HG02610 (cell line): ENCODE measurements around the gene GRIA1.
"Not testable (repeated sequence)": the region's sequence is repeated elsewhere in the genome, so short reads cannot be mapped to it uniquely, and the experiment has no call there.

ENCODE experiments used
- ATAC-seq: cut with Tn5 transposase; IDR thresholded peaks from one replicate; pipeline ENCODE4 v1.9.1; 2021; ENCODE audit warnings: mild to moderate bottlenecking, moderate library complexity; ENCODE audit not compliant: unreplicated experiment

The GRIA1 gene

DNA sequence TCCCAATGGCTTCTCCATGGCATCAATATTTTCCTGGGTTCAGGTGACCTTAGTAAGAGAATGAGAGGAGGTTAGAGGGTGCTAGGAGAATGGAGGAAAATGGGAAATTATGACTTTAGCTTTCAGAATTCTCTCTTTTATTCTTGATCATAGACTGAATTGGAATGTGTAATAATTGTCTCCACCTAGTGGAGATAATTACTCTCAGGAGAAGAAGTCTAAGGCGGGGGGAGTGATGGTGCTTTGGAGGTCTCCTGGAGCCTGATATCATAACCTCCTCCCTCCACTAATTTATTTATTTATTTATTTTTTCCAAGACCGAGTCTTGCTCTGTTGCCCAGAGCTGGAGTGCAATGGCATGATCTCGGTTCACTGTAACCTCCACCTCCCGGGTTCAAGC, 221.3 kb downstream of the GRIA1 start:
- ATAC-seq = no peak

DNA sequence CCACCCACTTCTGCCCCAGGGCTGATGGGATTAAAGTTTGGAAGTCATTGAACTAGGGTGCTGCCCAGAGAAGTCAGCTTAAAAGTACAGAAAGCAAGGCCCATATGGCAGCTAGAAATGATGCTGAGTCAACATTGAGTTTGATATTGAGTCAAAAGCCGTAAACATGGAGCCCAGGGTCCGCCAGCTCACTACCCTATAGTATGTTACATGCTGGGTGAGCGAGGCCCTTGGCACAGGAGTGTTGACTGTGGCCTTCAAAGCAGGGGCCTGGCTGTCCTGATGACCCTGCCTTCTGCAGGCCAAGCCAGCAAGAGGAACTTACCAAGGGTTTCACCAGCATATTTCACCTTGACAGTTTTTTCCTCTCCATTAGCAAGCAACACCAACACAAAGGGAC, 222.5 kb downstream of the GRIA1 start:
- ATAC-seq = no peak

DNA sequence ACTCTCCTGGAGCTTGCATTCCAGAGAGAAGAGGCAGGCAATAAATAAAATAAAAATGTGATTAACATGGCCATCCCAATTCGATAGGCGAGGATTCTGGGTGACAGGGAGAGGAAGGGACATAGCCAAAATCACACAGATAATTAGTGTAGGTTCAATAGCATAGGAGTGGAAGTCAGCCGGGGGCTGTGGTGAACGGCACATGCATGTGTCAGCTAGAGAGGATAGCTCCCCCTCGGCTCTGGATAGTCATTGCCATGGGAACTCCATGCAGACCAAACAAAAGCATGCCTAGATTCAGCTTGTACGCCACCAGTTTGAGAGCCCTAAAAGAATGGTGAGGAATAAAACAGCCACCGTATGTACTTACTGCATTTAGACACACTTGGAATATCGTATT, 223.5 kb downstream of the GRIA1 start:
- no peak for ATAC-seq

DNA sequence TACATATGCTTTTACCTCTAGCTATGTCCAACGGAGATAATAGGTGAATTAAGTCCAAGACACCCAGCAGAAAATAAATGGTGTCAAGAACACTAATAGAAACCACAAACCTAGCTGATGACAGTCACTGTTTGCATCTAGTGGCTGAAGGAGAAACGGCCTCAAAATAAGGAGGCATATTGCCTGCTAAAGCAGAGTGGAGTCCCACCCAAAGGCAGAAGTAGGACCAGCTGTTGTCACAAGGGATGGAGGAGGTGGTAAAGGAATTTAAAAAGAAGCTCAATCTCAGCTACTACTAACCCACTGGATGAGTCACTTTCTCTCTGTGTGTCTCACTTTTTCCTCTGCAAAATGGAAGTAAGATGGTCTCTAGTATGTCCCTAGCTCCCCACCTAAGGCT, 224.3 kb downstream of the GRIA1 start:
- ATAC-seq = no peak

DNA sequence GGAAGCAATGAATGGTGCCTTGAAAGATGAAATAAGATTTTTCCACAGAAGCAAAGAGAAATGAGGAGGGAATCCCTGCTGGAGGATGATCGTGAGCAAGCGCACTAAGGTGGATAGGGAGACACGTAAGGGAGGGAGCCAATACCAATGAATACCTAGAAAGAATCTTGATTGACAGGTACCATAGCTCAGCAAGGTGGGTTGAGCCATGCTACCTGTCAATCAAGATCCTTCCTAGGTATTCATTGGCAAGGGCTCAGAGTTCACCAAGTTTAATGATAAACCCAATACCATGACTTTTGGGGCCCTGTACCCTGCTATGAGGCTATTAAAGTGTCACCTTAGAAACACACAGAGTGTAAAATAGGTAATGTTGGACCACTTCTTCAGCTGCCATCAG, 226.8 kb downstream of the GRIA1 start:
- no peak for ATAC-seq

DNA sequence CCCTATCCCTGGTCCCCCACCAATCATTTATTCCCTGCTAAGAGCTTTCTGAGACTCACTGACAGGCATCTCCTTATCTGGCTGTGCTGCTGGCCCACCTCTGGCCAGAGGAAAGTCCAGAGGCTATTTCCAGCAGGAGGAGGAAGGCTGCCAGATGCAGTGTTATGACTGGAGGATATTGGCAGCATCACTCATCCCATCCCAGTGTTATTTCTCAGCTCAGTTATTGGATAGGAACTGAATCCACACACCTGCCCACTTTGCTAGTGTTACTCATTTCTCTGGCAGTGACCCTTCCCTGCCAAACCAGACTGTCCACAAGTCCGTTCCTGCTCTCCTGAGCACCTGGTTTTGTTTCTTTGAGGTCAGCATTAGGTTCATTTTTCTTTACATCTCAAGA, 228.2 kb downstream of the GRIA1 start:
- no peak for ATAC-seq

DNA sequence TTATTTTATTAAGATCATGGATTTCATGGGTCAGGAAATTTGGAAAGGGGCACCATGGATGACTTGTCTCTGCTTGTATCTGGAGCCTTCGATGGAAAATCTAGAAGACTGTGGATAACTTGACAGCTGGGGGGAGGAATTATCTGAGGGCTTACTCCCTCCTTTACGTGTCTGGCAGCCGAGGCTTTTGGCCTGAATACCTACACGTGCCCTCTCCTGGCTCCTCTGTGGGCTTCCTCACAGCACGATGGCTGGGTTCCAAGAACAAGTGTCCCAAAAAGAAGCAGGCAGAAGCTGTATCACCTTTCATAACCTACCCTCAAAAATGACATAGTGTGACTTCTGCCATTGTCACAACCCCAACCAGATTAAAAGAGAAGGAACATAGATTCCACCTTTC, 228.9 kb downstream of the GRIA1 start:
- no peak for ATAC-seq

DNA sequence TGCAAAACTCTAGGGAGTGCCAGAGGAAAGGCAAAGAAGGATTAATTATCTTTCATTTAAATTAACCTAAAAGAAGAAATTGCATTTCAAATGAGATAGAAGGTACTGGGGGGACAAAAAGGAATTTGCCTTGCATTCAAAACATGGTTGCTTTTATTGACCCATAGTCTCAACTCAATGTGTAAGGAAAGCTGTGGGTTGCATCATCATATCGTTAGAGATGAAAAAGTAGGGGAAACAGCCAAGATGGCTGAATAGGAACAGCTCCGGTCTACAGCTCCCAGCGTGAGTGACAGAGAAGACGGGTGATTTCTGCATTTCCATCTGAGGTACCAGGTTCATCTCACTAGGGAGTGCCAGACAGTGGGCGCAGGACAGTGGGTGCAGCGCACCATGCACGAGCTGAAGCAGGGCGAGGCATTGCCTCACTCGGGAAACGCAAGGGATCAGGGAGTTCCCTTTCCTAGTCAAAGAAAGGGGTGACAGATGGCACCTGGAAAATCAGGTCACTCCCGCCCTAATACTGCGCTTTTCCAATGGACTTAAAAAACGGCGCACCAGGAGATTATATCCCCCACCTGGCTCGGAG, 232.6 kb downstream of the GRIA1 start:
- ATAC-seq = not testable (repeated sequence)

DNA sequence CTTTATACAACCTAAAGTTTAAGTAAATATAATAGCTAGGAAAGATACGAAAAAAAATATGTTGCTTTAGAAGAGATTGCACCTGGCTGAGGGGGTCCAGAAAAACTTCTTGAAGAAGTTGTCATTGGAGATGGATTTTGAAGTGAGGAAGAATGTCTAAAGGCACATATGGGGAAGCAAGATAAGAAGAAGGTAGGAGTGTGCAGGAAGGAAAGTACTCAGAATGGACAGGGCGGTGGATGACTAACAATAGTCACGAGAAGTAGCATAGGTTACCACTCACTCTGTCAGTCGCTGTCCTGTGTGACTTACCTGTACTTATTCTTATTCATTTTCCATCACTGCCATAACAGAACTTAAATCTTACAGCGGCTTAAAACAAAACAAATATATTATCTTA, 251.6 kb downstream of the GRIA1 start:
- no peak for ATAC-seq

DNA sequence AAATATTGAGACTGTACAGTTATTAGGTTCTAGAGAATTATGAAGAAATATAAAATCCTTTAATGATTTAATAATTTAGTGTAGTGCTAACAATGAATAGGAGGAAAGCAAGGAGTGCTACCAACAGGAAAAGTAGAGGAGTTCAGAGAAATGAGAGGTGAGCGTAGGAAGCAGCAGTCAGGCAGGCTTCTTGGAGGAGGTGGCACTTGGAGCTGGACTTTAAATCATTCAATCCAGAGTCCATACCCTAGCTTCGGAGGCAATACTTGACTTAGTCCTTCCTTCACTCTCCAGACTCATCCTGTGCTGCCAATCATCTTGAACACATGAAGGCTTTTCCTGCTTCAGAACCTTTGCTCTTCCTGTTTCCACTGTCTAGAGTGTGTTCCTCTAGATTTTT, 254.3 kb downstream of the GRIA1 start:
- no peak for ATAC-seq

DNA sequence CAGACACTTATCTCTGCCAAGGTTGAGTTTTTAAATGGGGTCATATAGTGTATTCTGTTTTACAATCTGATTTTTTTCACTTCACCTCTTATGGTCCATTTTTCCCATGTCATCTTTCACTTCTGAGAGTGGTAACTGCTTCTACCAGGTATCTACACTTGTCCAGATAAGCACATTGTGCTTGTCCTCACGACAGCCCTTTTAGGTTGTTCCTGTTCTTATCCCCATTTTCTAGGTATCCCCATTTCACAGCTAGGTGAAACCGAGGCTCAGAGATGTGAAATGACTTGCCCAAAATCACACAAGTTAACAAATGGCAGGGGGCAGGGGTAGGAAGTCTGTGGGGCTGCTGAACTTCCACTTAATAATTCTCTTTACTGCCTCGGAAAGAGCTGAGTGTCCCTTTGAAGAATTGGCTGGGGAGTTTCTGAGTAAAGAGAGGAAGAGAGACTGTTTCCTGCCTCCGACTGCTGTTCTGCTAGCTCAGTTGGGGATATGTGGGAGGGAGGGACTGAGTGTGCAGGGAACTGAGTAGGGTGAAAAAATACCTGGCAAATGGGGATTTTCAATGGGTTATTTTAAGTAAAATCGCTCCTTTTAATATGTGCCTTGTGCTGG, 255.4 kb downstream of the GRIA1 start:
- ATAC-seq = peak; percentile 39

DNA sequence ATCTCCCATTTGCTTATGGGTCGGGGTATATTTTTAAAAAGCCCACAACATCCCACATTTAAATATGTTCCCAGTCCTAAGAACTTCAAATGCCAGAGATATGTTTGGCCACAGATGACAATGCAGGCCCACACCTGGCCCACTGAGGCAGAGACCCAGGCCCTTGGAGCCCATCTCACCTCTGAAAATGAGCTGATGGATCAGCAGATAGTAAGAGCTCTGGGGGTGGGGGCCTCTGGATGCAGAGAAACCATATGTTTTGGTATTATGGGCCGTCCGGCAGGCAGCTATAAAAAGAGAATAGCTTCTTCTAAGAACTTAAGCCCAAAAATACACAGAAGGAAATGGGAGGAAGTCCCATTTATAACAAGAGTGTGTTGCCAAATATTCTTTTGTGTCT, 256.0 kb downstream of the GRIA1 start:
- ATAC-seq = no peak

DNA sequence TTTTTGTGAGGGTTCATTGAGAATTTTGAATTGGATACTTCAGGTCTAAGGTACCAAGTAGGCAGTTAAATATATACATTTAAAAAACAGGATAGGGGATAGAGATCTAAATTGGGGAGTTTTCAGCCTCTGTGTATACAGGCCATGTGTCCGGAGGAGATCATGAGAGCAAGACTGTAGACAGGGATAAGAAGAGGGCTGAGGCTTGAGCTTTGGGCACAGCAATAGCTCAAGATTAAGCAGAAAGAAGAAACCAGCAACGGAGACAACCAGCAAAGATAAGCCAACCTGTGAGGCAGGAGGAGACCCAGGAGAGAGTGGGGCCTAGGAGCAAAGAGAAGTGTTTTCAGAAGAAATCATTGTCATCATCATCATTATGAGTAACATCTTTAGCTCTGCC, 258.4 kb downstream of the GRIA1 start:
- no peak for ATAC-seq

DNA sequence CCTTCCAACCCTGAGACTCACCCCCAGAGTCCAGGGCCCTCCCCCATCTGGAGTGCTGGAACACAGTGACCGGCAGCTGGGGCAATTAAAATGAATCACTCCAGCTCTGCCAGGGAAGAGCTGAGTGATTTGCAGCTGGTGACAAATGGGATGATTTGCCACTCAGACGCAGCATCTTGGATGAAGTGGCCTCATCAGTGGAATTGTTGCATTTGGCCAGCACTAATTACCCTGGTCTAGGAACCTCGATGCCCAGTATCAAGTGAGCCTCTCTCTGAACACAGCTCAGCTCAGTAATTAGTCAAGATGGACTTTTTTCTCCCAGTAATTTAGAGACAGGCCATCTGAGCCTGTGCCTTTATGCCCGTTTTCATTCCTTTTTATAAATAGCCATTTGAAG, 259.5 kb downstream of the GRIA1 start:
- no peak for ATAC-seq

DNA sequence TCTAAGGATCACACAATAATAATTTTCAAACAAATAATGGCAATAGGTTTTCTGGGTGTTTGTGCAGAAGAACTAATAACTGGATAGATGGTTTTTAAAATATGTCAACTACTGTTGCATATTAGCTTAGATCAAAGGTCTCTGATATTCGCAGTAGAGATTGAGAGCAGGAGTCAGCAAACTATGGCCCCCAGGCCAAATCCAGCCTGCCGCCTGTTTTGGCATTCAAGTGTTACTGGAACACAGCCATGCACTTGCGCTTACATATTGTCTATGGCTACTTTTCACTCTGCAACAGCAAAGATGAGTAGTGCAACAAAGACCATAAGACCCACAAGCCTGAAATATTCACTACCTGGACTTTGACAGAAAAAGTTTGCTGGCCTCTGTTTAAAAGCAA, 260.8 kb downstream of the GRIA1 start:
- no peak for ATAC-seq

DNA sequence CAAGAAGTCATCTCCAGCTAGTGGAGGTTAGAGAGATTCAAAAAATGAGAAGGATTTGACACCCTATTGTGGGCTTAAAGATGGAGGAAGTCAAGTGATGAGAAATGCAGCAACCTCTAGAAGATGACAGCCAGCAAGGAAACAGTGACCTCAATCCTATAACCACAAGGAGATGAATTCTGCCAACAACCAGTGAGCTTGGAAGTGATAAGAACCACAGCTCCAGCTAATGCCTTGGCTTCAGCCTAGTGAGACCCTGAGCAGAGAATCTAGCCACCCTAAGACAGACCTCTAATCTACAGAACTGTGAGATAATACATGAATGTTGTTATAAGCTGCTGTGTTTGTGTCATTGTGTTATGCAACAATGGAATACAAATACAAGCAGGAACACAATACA, 262.4 kb downstream of the GRIA1 start:
- no peak for ATAC-seq

DNA sequence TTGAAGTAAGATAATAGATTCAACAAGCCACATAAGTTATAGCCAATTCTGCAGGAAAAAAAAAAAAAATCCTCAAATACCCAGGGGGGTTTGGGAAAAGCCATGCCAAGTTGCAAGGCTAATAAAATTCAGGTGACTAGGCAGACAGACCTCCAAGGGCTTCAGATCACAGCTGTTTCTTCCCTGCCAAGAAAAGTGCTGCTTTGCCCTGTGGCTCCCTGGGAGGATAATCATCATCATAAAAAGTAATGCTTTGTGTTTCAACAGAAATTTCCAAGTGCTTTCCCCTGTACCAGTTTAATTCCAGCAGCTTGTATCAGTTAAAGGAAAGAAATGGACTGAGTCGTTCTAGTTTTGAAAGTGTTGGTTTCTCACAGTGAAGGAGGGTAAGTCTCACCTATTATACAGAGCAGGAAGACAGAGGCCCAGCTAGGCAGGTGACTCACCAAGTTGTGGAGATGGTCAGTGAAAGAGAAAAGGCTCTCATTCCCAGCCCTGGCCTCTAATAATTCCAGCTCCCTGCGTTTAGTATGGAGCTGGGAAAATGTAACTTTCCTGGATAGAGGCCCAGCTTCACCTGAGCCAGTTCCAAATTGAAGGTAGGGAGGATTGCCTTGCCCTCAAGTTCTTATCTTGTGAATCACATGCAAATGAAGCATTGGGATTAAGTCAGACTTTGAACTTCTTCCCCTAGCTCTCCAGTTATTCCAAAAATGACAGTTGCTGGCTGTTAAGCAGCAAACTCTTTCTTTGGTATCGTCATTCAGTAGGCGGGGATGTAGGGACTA, 263.4 kb downstream of the GRIA1 start:
- ATAC-seq = no peak

DNA sequence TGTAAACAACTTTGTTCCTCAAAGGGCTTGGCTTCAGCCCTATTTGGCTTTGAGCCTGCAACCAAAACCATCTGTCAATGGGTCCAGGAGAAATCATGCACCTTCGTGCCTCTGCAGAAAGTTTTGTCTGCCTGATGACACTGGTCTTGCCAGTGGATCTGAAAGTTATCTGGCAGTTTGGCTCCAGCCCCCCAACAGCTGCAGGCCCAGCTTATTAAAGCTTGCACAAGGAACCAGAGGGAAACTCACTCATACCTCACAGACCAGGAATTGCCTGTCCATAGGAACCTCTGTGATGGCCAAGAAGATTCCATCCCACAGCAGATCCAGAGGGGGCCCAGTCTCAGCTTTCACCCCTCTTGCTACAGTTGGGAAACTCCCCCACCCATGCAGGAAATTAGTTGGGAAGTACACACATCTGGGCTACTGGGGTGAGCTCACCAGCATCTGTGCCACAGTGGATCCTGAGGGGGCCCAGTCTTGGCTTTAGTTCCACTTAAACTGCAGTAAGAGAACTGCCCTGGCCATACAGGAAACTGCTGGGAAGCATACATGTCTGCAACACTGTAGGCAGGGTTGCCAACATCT, 265.5 kb downstream of the GRIA1 start:
- ATAC-seq = no peak

DNA sequence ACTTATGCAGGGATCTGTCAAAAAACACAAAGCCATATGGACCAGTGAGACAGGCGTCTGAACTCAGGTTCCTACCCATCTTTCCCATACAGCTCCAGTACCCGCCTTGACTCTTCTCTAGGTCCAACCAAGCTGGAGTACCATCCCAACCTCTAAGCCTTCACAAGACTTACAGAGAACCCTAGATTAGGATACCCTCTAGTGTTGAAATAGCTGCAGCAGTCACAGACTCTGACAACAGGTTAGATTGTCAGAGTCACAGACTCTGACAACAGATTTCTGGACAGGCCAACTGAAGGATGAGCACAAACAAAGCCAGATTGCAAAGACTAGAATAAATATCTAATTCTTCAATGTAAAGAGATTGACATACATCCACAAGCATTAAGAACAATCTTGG, 266.1 kb downstream of the GRIA1 start:
- no peak for ATAC-seq

DNA sequence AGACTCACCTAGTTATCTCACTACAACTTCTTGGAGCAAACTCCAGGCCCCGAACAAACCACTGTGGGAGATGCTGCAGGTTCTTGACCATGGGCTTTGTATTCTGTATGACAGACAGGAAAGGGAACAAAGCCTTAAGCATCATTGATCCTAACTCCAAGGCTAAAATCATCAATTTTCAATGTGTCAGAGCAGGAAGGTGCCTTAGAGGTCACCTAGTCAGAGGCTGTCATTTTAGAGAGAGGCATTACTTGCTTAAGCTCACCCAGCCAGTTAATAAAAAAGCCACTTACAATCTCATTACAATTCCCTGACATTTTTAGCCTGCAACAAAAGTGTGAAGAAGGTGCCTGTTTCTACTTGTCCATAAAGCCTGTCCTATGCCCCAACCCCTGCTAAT, 275.5 kb downstream of the GRIA1 start:
- no peak for ATAC-seq

DNA sequence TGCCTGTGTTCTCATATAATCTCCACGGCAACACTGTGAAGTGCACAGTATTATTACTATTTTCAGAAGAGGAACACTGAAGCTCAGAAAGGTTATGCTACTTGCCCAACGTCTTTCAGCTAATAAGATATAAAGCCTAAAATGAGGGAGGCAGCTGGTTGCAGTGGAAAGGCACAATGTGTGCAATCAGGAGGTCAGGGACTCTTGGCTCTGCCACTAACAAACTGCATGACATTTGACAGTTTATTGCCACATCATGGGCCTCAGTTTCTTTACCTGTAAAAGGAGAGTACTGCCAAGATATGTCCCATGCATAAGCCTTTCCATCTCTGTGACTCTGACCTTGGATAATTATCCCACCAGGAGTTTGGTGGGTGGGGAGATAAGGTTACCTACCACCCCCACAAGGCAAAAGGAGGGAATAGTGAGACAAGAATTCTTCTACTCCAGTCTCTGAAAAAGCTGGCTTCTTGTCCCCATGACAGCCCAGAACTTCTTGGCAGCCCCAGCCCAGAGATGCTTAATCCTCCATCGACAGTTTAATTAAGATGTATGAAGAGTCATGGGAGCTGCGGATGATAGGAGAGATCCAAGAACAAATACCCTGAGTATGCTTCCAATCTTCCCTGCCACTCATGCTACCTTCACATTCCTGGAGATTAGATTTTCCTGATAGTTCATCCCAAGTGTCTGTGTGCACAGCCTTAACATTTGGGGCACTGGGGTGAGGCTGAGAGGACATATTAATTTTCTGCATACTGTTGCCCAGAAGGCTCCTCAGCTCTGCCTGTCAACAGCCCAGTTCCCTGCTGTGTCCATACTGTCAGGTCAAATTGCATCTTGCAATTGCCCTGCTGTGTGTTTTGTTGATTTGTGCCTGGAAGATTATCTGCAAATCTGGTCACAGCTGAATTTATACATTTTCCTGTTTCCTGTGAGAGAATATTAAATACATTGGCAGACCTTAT, 277.0 kb downstream of the GRIA1 start:
- no peak for ATAC-seq
